AG10803 (cell line): ENCODE measurements around the gene TRPM3.

Source experiments
- DNase-seq: peaks from one replicate; pipeline ENCODE4 v3.0.0; 2010; ENCODE audit warnings: low read depth
- H3K4me3 ChIP-seq: 2 replicates; pipeline ENCODE4 v1.5.1; 2011; ENCODE audit warnings: mild to moderate bottlenecking, low read length, control low read depth
- CTCF ChIP-seq: conservative IDR thresholded peaks from 2 replicates; pipeline ENCODE4 v1.5.1; 2011; ENCODE audit warnings: mild to moderate bottlenecking, low read length, control low read depth, inconsistent platforms

The TRPM3 gene

GRCh38 chr9:70579686-70580085 is 541.7 kb downstream of the TRPM3 start:
- no peak overlapping the region for H3K4me3 ChIP-seq
- no peak for DNase-seq

GRCh38 chr9:70578720-70579119 is 542.7 kb downstream of the TRPM3 start:
- TF ChIP-seq CTCF: no peak
- no peak for DNase-seq
- no peak overlapping the region for H3K4me3 ChIP-seq

More at GRCh38 chr9:70579686-70580085, 541.7 kb downstream of the TRPM3 start:
- TF ChIP-seq CTCF: no peak

- DNase-seq: no peak
- TF ChIP-seq CTCF: no peak
- H3K4me3 ChIP-seq: no peak overlapping the region
Measured at GRCh38 chr9:70577671-70578070, 543.8 kb downstream of the TRPM3 start.

- H3K4me3 ChIP-seq: no peak overlapping the region
- TF ChIP-seq CTCF: no peak
- DNase-seq: no peak
Measured at GRCh38 chr9:70576116-70576515, 545.3 kb downstream of the TRPM3 start.

GRCh38 chr9:70574151-70574837 is 547.1 kb downstream of the TRPM3 start:
- no peak overlapping the region for H3K4me3 ChIP-seq
- no peak for TF ChIP-seq CTCF
- DNase-seq: peak; percentile 86

- no peak overlapping the region for H3K4me3 ChIP-seq
- no peak for DNase-seq
- TF ChIP-seq CTCF: no peak
Measured at GRCh38 chr9:70573308-70573707, 548.1 kb downstream of the TRPM3 start.

GRCh38 chr9:70571258-70571657 is 550.2 kb downstream of the TRPM3 start:
- no peak for DNase-seq
- no peak for TF ChIP-seq CTCF
- H3K4me3 ChIP-seq: no peak overlapping the region
